GM12892 (cell line): ENCODE data around the gene RNASE13.

ENCODE experiments used
- POLR2A ChIP-seq: IDR thresholded peaks from 2 replicates; pipeline ENCODE4 v1.6.1; 2011; ENCODE audit warnings: low read depth, low read length, control low read depth
- POLR2AphosphoS5 ChIP-seq: IDR thresholded peaks from 2 replicates; pipeline ENCODE4 v1.6.1; 2011; ENCODE audit warnings: low read depth, low read length, control low read depth
- TAF1 ChIP-seq: IDR thresholded peaks from 2 replicates; pipeline ENCODE4 v1.6.1; 2011; ENCODE audit warnings: low read depth, mild to moderate bottlenecking, control low read depth, low read length, borderline replicate concordance

DNA sequence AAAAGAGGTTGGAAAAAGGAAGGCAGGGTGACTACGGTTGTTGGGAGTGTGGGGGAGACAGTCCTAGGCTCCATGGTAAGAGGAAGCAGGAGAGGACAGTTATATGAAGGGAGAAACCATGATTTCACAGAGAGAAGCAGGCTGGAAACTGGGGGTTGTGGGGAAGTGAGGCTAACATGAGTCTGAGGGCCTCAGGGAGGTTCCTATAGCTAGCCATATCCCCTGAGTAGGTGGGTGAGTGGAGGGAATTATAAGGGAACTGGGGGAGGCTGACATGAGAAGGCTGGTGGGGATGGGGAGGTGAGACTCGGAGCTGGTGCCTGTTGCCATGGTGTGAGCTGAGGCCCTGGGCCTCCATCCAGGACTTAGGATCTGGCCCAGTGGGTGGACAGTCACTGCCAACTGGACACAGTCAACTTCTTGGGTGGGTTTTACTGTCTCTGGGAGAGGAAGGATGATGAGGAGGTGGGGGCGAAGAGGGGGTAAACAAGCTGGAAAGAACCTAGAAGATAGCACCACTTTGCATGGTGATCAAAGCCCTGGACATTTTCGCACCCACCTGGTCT is 1.4 kb downstream of the RNASE13 start:
- TF ChIP-seq POLR2A (no peak), POLR2AphosphoS5 (no peak), TAF1 (no peak)
